Bone marrow (tissue), 2 donors: Measurements from ENCODE around the gene PLB1.
"Not testable (repeated sequence)": the region's sequence is repeated elsewhere in the genome, so short reads cannot be mapped to it uniquely, and the experiment has no call there.

Source experiments
- DNase-seq, 2 donors: peaks; one replicate each; lab custom pipeline; 2025; lab: John Stamatoyannopoulos, UW

The PLB1 gene

GRCh38 chr2:28465148-28465885 lies 30.5 kb upstream of the PLB1 start:
- no peak for DNase-seq

- DNase-seq, result no peak
Observed at GRCh38 chr2:28469304-28469703, 26.6 kb upstream of the PLB1 start.

- no peak for DNase-seq
Observed at GRCh38 chr2:28469947-28470535, 25.8 kb upstream of the PLB1 start.

GRCh38 chr2:28470759-28471158 lies 25.1 kb upstream of the PLB1 start:
- DNase-seq, result no peak

GRCh38 chr2:28471214-28471613 lies 24.6 kb upstream of the PLB1 start:
- no peak for DNase-seq

- no peak for DNase-seq
Observed at GRCh38 chr2:28471701-28472236, 24.1 kb upstream of the PLB1 start.

GRCh38 chr2:28472641-28473040 lies 23.2 kb upstream of the PLB1 start:
- not testable (repeated sequence) for DNase-seq

GRCh38 chr2:28475088-28475595 lies 20.7 kb upstream of the PLB1 start:
- DNase-seq, result no peak

- no peak for DNase-seq
Observed at GRCh38 chr2:28477087-28477486, 18.8 kb upstream of the PLB1 start.

GRCh38 chr2:28477645-28478044 lies 18.2 kb upstream of the PLB1 start:
- no peak for DNase-seq

- no peak for DNase-seq
Observed at GRCh38 chr2:28480403-28481049, 15.3 kb upstream of the PLB1 start.

- no peak for DNase-seq
Observed at GRCh38 chr2:28481905-28482304, 14.0 kb upstream of the PLB1 start.

GRCh38 chr2:28484835-28485234 lies 11.0 kb upstream of the PLB1 start:
- no peak for DNase-seq

- DNase-seq, result no peak
Observed at GRCh38 chr2:28486526-28486925, 9.3 kb upstream of the PLB1 start.

GRCh38 chr2:28487258-28487657 lies 8.6 kb upstream of the PLB1 start:
- no peak for DNase-seq

GRCh38 chr2:28488083-28488830 lies 7.6 kb upstream of the PLB1 start:
- DNase-seq, result no peak

- DNase-seq, result no peak
Observed at GRCh38 chr2:28488858-28489575, 6.8 kb upstream of the PLB1 start.

- DNase-seq, result no peak
Observed at GRCh38 chr2:28490558-28490957, 5.3 kb upstream of the PLB1 start.

- DNase-seq, result no peak
Observed at GRCh38 chr2:28492282-28492681, 3.6 kb upstream of the PLB1 start.

- DNase-seq, result no peak
Observed at GRCh38 chr2:28493636-28494035, 2.2 kb upstream of the PLB1 start.

GRCh38 chr2:28496781-28497180 lies 921 bp downstream of the PLB1 start:
- DNase-seq, result no peak

- no peak for DNase-seq
Observed at GRCh38 chr2:28497206-28497605, 1.3 kb downstream of the PLB1 start.
